ENCODE measurements around the gene GK.

- TF ChIP-seq, protein P1, sequence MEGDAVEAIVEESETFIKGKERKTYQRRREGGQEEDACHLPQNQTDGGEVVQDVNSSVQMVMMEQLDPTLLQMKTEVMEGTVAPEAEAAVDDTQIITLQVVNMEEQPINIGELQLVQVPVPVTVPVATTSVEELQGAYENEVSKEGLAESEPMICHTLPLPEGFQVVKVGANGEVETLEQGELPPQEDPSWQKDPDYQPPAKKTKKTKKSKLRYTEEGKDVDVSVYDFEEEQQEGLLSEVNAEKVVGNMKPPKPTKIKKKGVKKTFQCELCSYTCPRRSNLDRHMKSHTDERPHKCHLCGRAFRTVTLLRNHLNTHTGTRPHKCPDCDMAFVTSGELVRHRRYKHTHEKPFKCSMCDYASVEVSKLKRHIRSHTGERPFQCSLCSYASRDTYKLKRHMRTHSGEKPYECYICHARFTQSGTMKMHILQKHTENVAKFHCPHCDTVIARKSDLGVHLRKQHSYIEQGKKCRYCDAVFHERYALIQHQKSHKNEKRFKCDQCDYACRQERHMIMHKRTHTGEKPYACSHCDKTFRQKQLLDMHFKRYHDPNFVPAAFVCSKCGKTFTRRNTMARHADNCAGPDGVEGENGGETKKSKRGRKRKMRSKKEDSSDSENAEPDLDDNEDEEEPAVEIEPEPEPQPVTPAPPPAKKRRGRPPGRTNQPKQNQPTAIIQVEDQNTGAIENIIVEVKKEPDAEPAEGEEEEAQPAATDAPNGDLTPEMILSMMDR (conservative IDR thresholded peaks at IDR 0.05; ENCODE audit: low read length): no peak
- TF ChIP-seq EZH2phosphoT487 (IDR thresholded peaks at IDR 0.05; ENCODE audit: borderline replicate concordance): no peak
Observed at GRCh38 chrX:30655991-30656390, 2.8 kb downstream of the GK start.
